Naive thymus-derived CD8-positive, alpha-beta T cell (primary cell): ENCODE results near the gene ELP4. TPM values are rescaled to one million over a fixed set of nuclear protein-coding genes. Genes with fewer than 3 reads are reported as not detected.
A peak's percentile ranks its signal among the peaks of the same experiment; 100 is the strongest.
"Not testable (repeated sequence)": the region's sequence is repeated elsewhere in the genome, so short reads cannot be mapped to it uniquely, and the experiment has no call there.

Experiments used
- ATAC-seq, 2 donors: fragments of 150-1000 bp; cut with Tn5 transposase in 1 of 2; sonication (Bioruptor Pico), chemical (Tn5 transposase) in 1 of 2; 1 replicate in 1 of 2; 2 replicates in 1 of 2; pipeline ENCODE4 v1.10.0; 2021; ENCODE audit warnings: mild to moderate bottlenecking in 2 of 2, moderate library complexity in 2 of 2
- POLR2A ChIA-PET: fragments of 350-600 bp; sonication (Branson Sonifier 250); formaldehyde crosslinking; loops from one replicate; lab custom pipeline; 2021; ENCODE audit warnings: antibody characterized with exemption; lab: Charles Lee
- DNase-seq, 10 donors: peaks; one replicate each; pipeline versions ENCODE4 v3.0.0 to v3.0.0-alpha.2; 2020 to 2022
- H3K27ac Mint-ChIP-seq, 10 donors: one replicate each; pipeline ENCODE4 v1.8.0; 2020 to 2022; ENCODE audit warnings: mild to moderate bottlenecking in 10 of 10, mixed read lengths in 10 of 10, moderate library complexity in 4 of 10, inconsistent platforms in 1 of 10
- H3K27me3 Mint-ChIP-seq, 5 donors: one replicate each; pipeline ENCODE4 v1.8.0; 2021 to 2022; ENCODE audit warnings: mixed read lengths in 5 of 5
- H3K36me3 Mint-ChIP-seq, 3 donors: one replicate each; pipeline ENCODE4 v1.8.0; 2020 to 2022; ENCODE audit warnings: mixed read lengths in 3 of 3, mild to moderate bottlenecking in 2 of 3, inconsistent platforms in 1 of 3
- H3K4me1 Mint-ChIP-seq, 4 donors: one replicate each; pipeline ENCODE4 v1.8.0; 2021 to 2022; ENCODE audit warnings: mixed read lengths in 4 of 4
- H3K4me3 Mint-ChIP-seq, 10 donors: one replicate each; pipeline ENCODE4 v1.8.0; 2020 to 2022; ENCODE audit warnings: mild to moderate bottlenecking in 10 of 10, mixed read lengths in 10 of 10, moderate library complexity in 6 of 10, inconsistent platforms in 1 of 10
- H3K9me3 Mint-ChIP-seq, 9 donors: one replicate each; pipeline ENCODE4 v1.8.0; 2020 to 2022; ENCODE audit warnings: mixed read lengths in 9 of 9, mild to moderate bottlenecking in 3 of 9, inconsistent platforms in 1 of 9, moderate library complexity in 1 of 9
- polyA plus RNA-seq, 3 donors: library from polyadenylated mRNA; unstranded; fragments of 300-500 nt; fragmentation: Illumina TruSeq; gene quantifications; one replicate each; pipeline ENCODE4 v1.2.3, GENCODE V29; 2021
- total RNA-seq, 8 experiments: library from RNA in 2 of 8; stranded (reverse) in 2 of 8; gene quantifications; one replicate each; pipeline ENCODE4 v1.2.3 and lab custom pipeline; 2021 to 2026

Gene ELP4
- total and polyA plus RNA-seq, 5 experiments from 2014 or later: 17.8 to 25.5 (median 23.0) TPM

GRCh38 chr11:31652528-31652927 is 143.0 kb downstream of the ELP4 start:
- Mint-ChIP-seq H3K27ac (no peak overlapping the region), H3K4me1 (peaks cover 0 to 1% (median 0%) of the 10 kb centered on the region in 4 donors), H3K9me3 (no peaks in the 10 kb centered on the region), H3K36me3 (peaks cover 4 to 39% (median 25%) of the 10 kb centered on the region in 3 donors), H3K4me3 (no peak overlapping the region), H3K27me3 (no peaks in the 10 kb centered on the region)
- no peak for DNase-seq
- ATAC-seq: no peak
- POLR2A ChIA-PET: no interaction called here

- Mint-ChIP-seq H3K4me3 (no peak overlapping the region), H3K27me3 (no peaks in the 10 kb centered on the region), H3K9me3 (no peaks in the 10 kb centered on the region), H3K36me3 (peaks cover 4 to 20% (median 15%) of the 10 kb centered on the region in 3 donors), H3K27ac (no peak overlapping the region), H3K4me1 (peaks cover 0 to 1% (median 0%) of the 10 kb centered on the region in 4 donors)
- ATAC-seq (no peak), DNase-seq (no peak)
- POLR2A ChIA-PET: no interaction called here
Observed at GRCh38 chr11:31655483-31655882, 145.9 kb downstream of the ELP4 start.

- ATAC-seq (no peak), DNase-seq (no peak)
- Mint-ChIP-seq H3K27ac (peak overlapping the region in 1 of 10 donors; percentile 24), H3K9me3 (no peaks in the 10 kb centered on the region), H3K4me3 (no peak overlapping the region), H3K27me3 (no peaks in the 10 kb centered on the region), H3K4me1 (peaks cover 0 to under 1% (median 0%) of the 10 kb centered on the region in 4 donors), H3K36me3 (peaks cover 3 to 15% (median 12%) of the 10 kb centered on the region in 3 donors)
- POLR2A ChIA-PET: no interaction called here
Observed at GRCh38 chr11:31656051-31656450, 146.5 kb downstream of the ELP4 start.

- DNase-seq: no peak
- POLR2A ChIA-PET: no interaction called here
- H3K27me3 Mint-ChIP-seq: no peaks in the 10 kb centered on the region
- H3K4me1 Mint-ChIP-seq: no peaks in the 10 kb centered on the region
- no peaks in the 10 kb centered on the region for H3K9me3 Mint-ChIP-seq
- peaks cover 0 to 10% (median 8%) of the 10 kb centered on the region in 3 donors for H3K36me3 Mint-ChIP-seq
- no peak overlapping the region for H3K4me3 Mint-ChIP-seq
- H3K27ac Mint-ChIP-seq: no peak overlapping the region
- ATAC-seq: no peak
Observed at GRCh38 chr11:31657091-31657490, 147.5 kb downstream of the ELP4 start.

- Mint-ChIP-seq H3K9me3 (no peaks in the 10 kb centered on the region), H3K27me3 (no peaks in the 10 kb centered on the region), H3K36me3 (peaks cover 0 to 9% (median under 1%) of the 10 kb centered on the region in 3 donors), H3K4me3 (no peak overlapping the region), H3K4me1 (no peaks in the 10 kb centered on the region), H3K27ac (no peak overlapping the region)
- DNase-seq (no peak), ATAC-seq (no peak)
- POLR2A ChIA-PET: no interaction called here
Observed at GRCh38 chr11:31664129-31664528, 154.6 kb downstream of the ELP4 start.

- H3K27ac Mint-ChIP-seq: no peak overlapping the region
- H3K27me3 Mint-ChIP-seq: no peaks in the 10 kb centered on the region
- H3K4me1 Mint-ChIP-seq: no peaks in the 10 kb centered on the region
- ATAC-seq: no peak
- POLR2A ChIA-PET: interaction anchor here (0.5 kb wide), 1 partner anchor 19 kb away, joined by 3 read pairs; no protein-coding TSS in a partner anchor
- H3K4me3 Mint-ChIP-seq: no peak overlapping the region
- H3K36me3 Mint-ChIP-seq: peaks cover 0 to 13% (median 5%) of the 10 kb centered on the region in 3 donors
- H3K9me3 Mint-ChIP-seq: peaks cover 0 to 2% (median 0%) of the 10 kb centered on the region in 9 donors
- DNase-seq: no peak
Observed at GRCh38 chr11:31664954-31665353, 155.4 kb downstream of the ELP4 start.

GRCh38 chr11:31671681-31672080 is 162.1 kb downstream of the ELP4 start:
- peaks cover 13 to 18% (median 17%) of the 10 kb centered on the region in 3 donors for H3K36me3 Mint-ChIP-seq
- no peak for DNase-seq
- peaks cover 0 to 4% (median 0%) of the 10 kb centered on the region in 4 donors for H3K4me1 Mint-ChIP-seq
- no peak overlapping the region for H3K27ac Mint-ChIP-seq
- POLR2A ChIA-PET: no interaction called here
- no peak for ATAC-seq
- no peaks in the 10 kb centered on the region for H3K27me3 Mint-ChIP-seq
- no peak overlapping the region for H3K4me3 Mint-ChIP-seq
- peaks cover 0 to 11% (median 0%) of the 10 kb centered on the region in 9 donors for H3K9me3 Mint-ChIP-seq

GRCh38 chr11:31673108-31673507 is 163.5 kb downstream of the ELP4 start:
- DNase-seq, H3K4me1 Mint-ChIP-seq, H3K27ac Mint-ChIP-seq, ATAC-seq, H3K27me3 Mint-ChIP-seq, POLR2A ChIA-PET, H3K4me3 Mint-ChIP-seq: not testable (repeated sequence)
- Mint-ChIP-seq H3K36me3 (peaks cover 18 to 27% (median 23%) of the 10 kb centered on the region in 3 donors), H3K9me3 (peaks cover 0 to 11% (median 0%) of the 10 kb centered on the region in 9 donors)

GRCh38 chr11:31676280-31676982 is 166.9 kb downstream of the ELP4 start:
- Mint-ChIP-seq H3K4me3 (no peak overlapping the region), H3K4me1 (peaks cover 0 to 4% (median 0%) of the 10 kb centered on the region in 4 donors), H3K36me3 (peaks cover 27 to 49% (median 34%) of the 10 kb centered on the region in 3 donors), H3K27me3 (no peaks in the 10 kb centered on the region), H3K27ac (no peak overlapping the region), H3K9me3 (peaks cover 0 to 11% (median 2%) of the 10 kb centered on the region in 9 donors)
- POLR2A ChIA-PET: no interaction called here
- ATAC-seq: no peak
- no peak for DNase-seq

- H3K4me3 Mint-ChIP-seq: no peak overlapping the region
Observed at GRCh38 chr11:31680770-31681169, 171.2 kb downstream of the ELP4 start.

GRCh38 chr11:31687256-31687655 is 177.7 kb downstream of the ELP4 start:
- no peak for DNase-seq
- H3K27me3 Mint-ChIP-seq: no peaks in the 10 kb centered on the region
- POLR2A ChIA-PET: no interaction called here
- ATAC-seq: no peak
- H3K9me3 Mint-ChIP-seq: peaks cover 0 to 2% (median 0%) of the 10 kb centered on the region in 9 donors
- peaks cover 3 to 7% (median 4%) of the 10 kb centered on the region in 4 donors for H3K4me1 Mint-ChIP-seq
- H3K27ac Mint-ChIP-seq: no peak overlapping the region
- H3K4me3 Mint-ChIP-seq: no peak overlapping the region
- peaks cover 3 to 20% (median 4%) of the 10 kb centered on the region in 3 donors for H3K36me3 Mint-ChIP-seq

More at GRCh38 chr11:31680770-31681169, 171.2 kb downstream of the ELP4 start:
- POLR2A ChIA-PET: no interaction called here
- H3K9me3 Mint-ChIP-seq: peaks cover 0 to 11% (median 2%) of the 10 kb centered on the region in 9 donors
- H3K27ac Mint-ChIP-seq: no peak overlapping the region
- peaks cover 0 to 4% (median 0%) of the 10 kb centered on the region in 4 donors for H3K4me1 Mint-ChIP-seq
- DNase-seq (no peak), ATAC-seq (no peak)
- H3K27me3 Mint-ChIP-seq: no peaks in the 10 kb centered on the region
- H3K36me3 Mint-ChIP-seq: peaks cover 29 to 46% (median 40%) of the 10 kb centered on the region in 3 donors

- POLR2A ChIA-PET: no interaction called here
- DNase-seq: no peak
- Mint-ChIP-seq H3K4me1 (peaks cover 3 to 7% (median 4%) of the 10 kb centered on the region in 4 donors), H3K4me3 (no peak overlapping the region), H3K36me3 (peaks cover 4 to 22% (median 7%) of the 10 kb centered on the region in 3 donors), H3K27ac (no peak overlapping the region), H3K27me3 (no peaks in the 10 kb centered on the region), H3K9me3 (peaks cover 0 to 6% (median 2%) of the 10 kb centered on the region in 9 donors)
- ATAC-seq: no peak
Observed at GRCh38 chr11:31687861-31688260, 178.3 kb downstream of the ELP4 start.

GRCh38 chr11:31689559-31689958 is 180.0 kb downstream of the ELP4 start:
- ATAC-seq (no peak), DNase-seq (no peak)
- Mint-ChIP-seq H3K27me3 (no peaks in the 10 kb centered on the region), H3K4me3 (no peak overlapping the region), H3K27ac (peak overlapping the region in 1 of 10 donors; percentile 22), H3K9me3 (peaks cover 0 to 13% (median 6%) of the 10 kb centered on the region in 9 donors), H3K4me1 (peaks cover 3 to 7% (median 4%) of the 10 kb centered on the region in 4 donors), H3K36me3 (peaks cover 6 to 28% (median 14%) of the 10 kb centered on the region in 3 donors)
- POLR2A ChIA-PET: no interaction called here
